HL-60/S4 treated with phorbol 12-myristate 13-acetate at 8.2 ng/mL for 4 days and 3 days (cell line): Measurements from ENCODE around the gene HS6ST1.

Source experiments
- in situ Hi-C: fragments of 300-500 bp; cut with MboI; formaldehyde crosslinking; loops from 2 replicates; pipeline ENCODE4 v1.15.0; 2022; ENCODE audit warnings: low sequenced_read_pairs

The HS6ST1 gene

GRCh38 chr2:128300151-128301020 is 18.3 kb downstream of the HS6ST1 start:
- in situ Hi-C loops, result no loop called here

GRCh38 chr2:128299628-128300027 is 19.0 kb downstream of the HS6ST1 start:
- in situ Hi-C loops, result no loop called here

- in situ Hi-C loops, result no loop called here
Measured at GRCh38 chr2:128298846-128299507, 19.7 kb downstream of the HS6ST1 start.

- in situ Hi-C loops, result no loop called here
Measured at GRCh38 chr2:128298286-128298685, 20.4 kb downstream of the HS6ST1 start.

GRCh38 chr2:128293870-128294455 is 24.7 kb downstream of the HS6ST1 start:
- in situ Hi-C loops, result no loop called here

GRCh38 chr2:128293426-128293755 is 25.3 kb downstream of the HS6ST1 start:
- in situ Hi-C loops, result no loop called here

GRCh38 chr2:128292599-128293425 is 25.9 kb downstream of the HS6ST1 start:
- in situ Hi-C loops, result no loop called here

- in situ Hi-C loops, result no loop called here
Measured at GRCh38 chr2:128291844-128292598, 26.6 kb downstream of the HS6ST1 start.

GRCh38 chr2:128291161-128291843 is 27.4 kb downstream of the HS6ST1 start:
- in situ Hi-C loops, result no loop called here

- in situ Hi-C loops, result no loop called here
Measured at GRCh38 chr2:128290356-128290755, 28.3 kb downstream of the HS6ST1 start.

GRCh38 chr2:128289439-128289838 is 29.2 kb downstream of the HS6ST1 start:
- in situ Hi-C loops, result no loop called here

- in situ Hi-C loops, result no loop called here
Measured at GRCh38 chr2:128288781-128289180, 29.9 kb downstream of the HS6ST1 start.

GRCh38 chr2:128287780-128288735 is 30.6 kb downstream of the HS6ST1 start:
- in situ Hi-C loops, result no loop called here

- in situ Hi-C loops, result no loop called here
Measured at GRCh38 chr2:128286905-128287779, 31.5 kb downstream of the HS6ST1 start.

GRCh38 chr2:128286011-128286721 is 32.5 kb downstream of the HS6ST1 start:
- in situ Hi-C loops, result no loop called here

GRCh38 chr2:128285329-128285931 is 33.2 kb downstream of the HS6ST1 start:
- in situ Hi-C loops, result no loop called here

GRCh38 chr2:128284841-128285240 is 33.8 kb downstream of the HS6ST1 start:
- in situ Hi-C loops, result no loop called here
